ENCODE measurements around the gene B4GALT6. TPM values are rescaled to one million over a fixed set of nuclear protein-coding genes. Genes with fewer than 3 reads are reported as not detected.

Gene B4GALT6
- total RNA-seq, 1 experiment from 2014 or later = 16.1 TPM

DNA sequence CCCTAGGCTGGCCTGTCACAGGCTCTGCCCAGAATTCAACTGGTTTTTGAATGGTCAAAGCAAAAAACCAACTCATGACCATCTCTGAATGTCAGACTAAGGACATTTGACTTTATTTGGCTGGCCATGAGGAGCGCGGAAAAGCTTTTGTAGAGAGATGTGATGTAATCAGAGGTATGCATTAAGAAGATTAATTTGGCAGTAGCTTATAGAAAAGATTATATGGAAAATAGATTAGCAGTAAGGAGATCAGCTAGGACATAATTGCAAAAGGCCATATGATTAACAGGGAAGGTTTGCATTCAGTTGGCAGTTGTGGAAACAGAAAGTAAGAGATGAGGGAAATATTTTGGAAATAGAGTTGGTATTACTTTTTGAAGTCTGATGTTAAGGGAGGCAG, 105.0 kb downstream of the B4GALT6 start:
- Histone ChIP-seq H3K27me3 (ENCODE audit: insufficient read depth, low read length) (no peaks in the 10 kb centered on the region), H2AFZ (ENCODE audit: low read depth, low read length, poor library complexity, severe bottlenecking) (no peak overlapping the region), H3K9me2 (ENCODE audit: insufficient read depth) (no peaks in the 10 kb centered on the region), H4K20me1 (ENCODE audit: insufficient read depth) (no peaks in the 10 kb centered on the region), H3K9ac (ENCODE audit: low read length) (no peak overlapping the region), H3K27ac (ENCODE audit: low read depth, low read length) (no peak overlapping the region), H3K36me3 (ENCODE audit: control insufficient read depth in 1 of 2, insufficient read depth in 2 of 2, low read length in 2 of 2) (no peaks in the 10 kb centered on the region), H3K4me2 (ENCODE audit: low read length) (no peak overlapping the region), H3K4me3 (replicated peaks in 1 of 2; ENCODE audit: low read depth in 1 of 2, low read length in 2 of 2) (no peak overlapping the region), H3K9me3 (ENCODE audit: control insufficient read depth in 1 of 2, insufficient read depth in 1 of 2, low read depth in 1 of 2, low read length in 2 of 2) (no peaks in the 10 kb centered on the region), H3K79me2 (ENCODE audit: insufficient read depth, low read length) (no peaks in the 10 kb centered on the region), H3K4me1 (ENCODE audit: control insufficient read depth in 1 of 2, insufficient read depth in 2 of 2, low read length in 2 of 2) (no peaks in the 10 kb centered on the region)
- no TSS peak for BruUV-seq (replicated peaks)
- POLR2A ChIA-PET = no interaction called here
- CTCF ChIA-PET = interaction anchor here (1.5 kb wide), 1 partner anchor 16 kb away, joined by 4 read pairs; no protein-coding TSS in a partner anchor
- DNase-seq (ENCODE audit: low read depth, low spot score) = no peak
- ATAC-seq = no peak
- intact Hi-C loops (cut with micrococcal nuclease) = no loop called here
- RAD21 ChIA-PET (ENCODE audit: low non-redundant PET in 1 of 2, low total read pairs in 2 of 2, uncharacterized antibody in 2 of 2, unreplicated experiment in 2 of 2) = no interaction called here
- TF ChIP-seq ZFX (IDR thresholded peaks at IDR 0.05) (no peak), YY1 (IDR thresholded peaks at IDR 0.05; ENCODE audit: extremely low read depth, insufficient replicate concordance, low read depth, low read length) (no peak), ATF3 (IDR thresholded peaks at IDR 0.05) (no peak), SIN3A (IDR thresholded peaks at IDR 0.05; ENCODE audit: low read depth) (no peak)

- Histone ChIP-seq H3K79me2 (ENCODE audit: insufficient read depth, low read length) (no peaks in the 10 kb centered on the region), H3K27ac (ENCODE audit: low read depth, low read length) (no peak overlapping the region), H3K9ac (ENCODE audit: low read length) (no peak overlapping the region), H3K4me3 (replicated peaks in 1 of 2; ENCODE audit: low read depth in 1 of 2, low read length in 2 of 2) (no peak overlapping the region), H3K9me2 (ENCODE audit: insufficient read depth) (no peaks in the 10 kb centered on the region), H4K20me1 (ENCODE audit: insufficient read depth) (no peaks in the 10 kb centered on the region), H3K4me1 (ENCODE audit: control insufficient read depth in 1 of 2, insufficient read depth in 2 of 2, low read length in 2 of 2) (no peaks in the 10 kb centered on the region), H3K9me3 (ENCODE audit: control insufficient read depth in 1 of 2, insufficient read depth in 1 of 2, low read depth in 1 of 2, low read length in 2 of 2) (no peaks in the 10 kb centered on the region), H3K4me2 (ENCODE audit: low read length) (no peak overlapping the region), H3K27me3 (ENCODE audit: insufficient read depth, low read length) (no peaks in the 10 kb centered on the region), H3K36me3 (ENCODE audit: control insufficient read depth in 1 of 2, insufficient read depth in 2 of 2, low read length in 2 of 2) (no peaks in the 10 kb centered on the region), H2AFZ (ENCODE audit: low read depth, low read length, poor library complexity, severe bottlenecking) (no peak overlapping the region)
- ChIA-PET RAD21 (ENCODE audit: low non-redundant PET in 1 of 2, low total read pairs in 2 of 2, uncharacterized antibody in 2 of 2, unreplicated experiment in 2 of 2) (no interaction called here), CTCF (no interaction called here), POLR2A (interaction anchor here (0.6 kb wide), 1 partner anchor 13 kb away, joined by 3 read pairs; no protein-coding TSS in a partner anchor)
- ATAC-seq (no peak), DNase-seq (ENCODE audit: low read depth, low spot score) (no peak)
- intact Hi-C loops (cut with micrococcal nuclease) = no loop called here
- BruUV-seq (replicated peaks) = no TSS peak
- no peak for TF ChIP-seq EZH2phosphoT487 (IDR thresholded peaks at IDR 0.05; ENCODE audit: borderline replicate concordance)
- no peak for TF ChIP-seq SP1 (IDR thresholded peaks at IDR 0.05; ENCODE audit: low read depth)
- no peak for TF ChIP-seq ELF1 (IDR thresholded peaks at IDR 0.05; ENCODE audit: borderline replicate concordance, low read depth)
- no peak for TF ChIP-seq MAX (IDR thresholded peaks at IDR 0.05)
- TF ChIP-seq ZNF274 (IDR thresholded peaks at IDR 0.05; ENCODE audit: low read depth, low read length) = no peak
- no peak for TF ChIP-seq YY1 (IDR thresholded peaks at IDR 0.05; ENCODE audit: extremely low read depth, insufficient replicate concordance, low read depth, low read length)
- TF ChIP-seq REST (IDR thresholded peaks at IDR 0.05; ENCODE audit: low read depth) = no peak
- TF ChIP-seq SRF (IDR thresholded peaks at IDR 0.05; ENCODE audit: low read depth) = no peak
- no peak for TF ChIP-seq CEBPB (IDR thresholded peaks at IDR 0.05; ENCODE audit: low read depth)
- no peak for TF ChIP-seq POLR2AphosphoS5 (IDR thresholded peaks at IDR 0.05; ENCODE audit: low read depth, low read length)
- no peak for TF ChIP-seq SIN3A (IDR thresholded peaks at IDR 0.05; ENCODE audit: low read depth)
- TF ChIP-seq EGR1 (IDR thresholded peaks at IDR 0.05; ENCODE audit: low read depth) = no peak
- TF ChIP-seq RAD21 (IDR thresholded peaks at IDR 0.05; ENCODE audit: low read depth) = no peak
- no peak for TF ChIP-seq CTCF (IDR thresholded peaks at IDR 0.05 in 2 of 3, conservative IDR thresholded peaks at IDR 0.05 in 1 of 3; ENCODE audit: borderline replicate concordance in 1 of 3, insufficient read depth in 1 of 3, low read depth in 2 of 3, low read length in 2 of 3)
Measured at GRCh38 chr18:31578126-31578525, 106.3 kb downstream of the B4GALT6 start.
